NCI-H748 treated with DMSO at 0.1 percent for 48 hours (cell line): ENCODE data around the gene NT5DC3.

ENCODE experiments used
- DNase-seq: peaks from one replicate; lab custom pipeline; 2025; lab: John Stamatoyannopoulos, UW

The NT5DC3 gene

DNA sequence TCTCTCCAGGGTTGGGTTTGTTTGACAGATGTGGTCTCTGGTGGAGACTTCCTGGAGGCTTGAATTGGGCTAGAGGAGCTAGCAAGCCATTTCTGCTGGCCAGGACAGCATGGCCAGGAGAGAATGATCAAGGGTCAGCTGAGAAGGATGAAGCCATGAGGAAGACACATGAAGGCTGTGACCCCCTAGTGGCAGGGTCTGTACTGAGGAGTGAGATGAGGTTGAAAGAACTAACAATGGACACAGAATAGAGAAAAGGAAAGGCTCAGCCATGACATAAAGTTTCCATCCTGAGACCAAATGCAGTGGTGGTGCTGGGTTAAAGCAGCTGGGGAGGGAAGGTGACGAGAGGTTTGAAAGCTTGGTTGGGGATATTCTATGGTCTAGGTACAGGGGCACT lies 89.9 kb downstream of the NT5DC3 start:
- no peak for DNase-seq

DNA sequence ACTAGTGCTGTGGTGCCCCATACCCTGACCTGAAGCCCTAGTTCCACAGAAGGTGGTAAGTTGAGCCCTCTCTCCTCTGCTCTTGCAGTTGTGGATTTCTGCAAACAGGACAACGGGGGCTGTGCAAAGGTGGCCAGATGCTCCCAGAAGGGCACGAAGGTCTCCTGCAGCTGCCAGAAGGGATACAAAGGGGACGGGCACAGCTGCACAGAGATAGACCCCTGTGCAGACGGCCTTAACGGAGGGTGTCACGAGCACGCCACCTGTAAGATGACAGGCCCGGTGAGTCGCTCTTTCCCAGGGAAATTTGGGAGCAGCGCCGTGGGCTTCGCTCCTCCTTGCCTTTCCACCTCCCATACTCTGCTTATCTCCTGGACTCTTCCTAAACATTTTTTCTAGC lies 92.2 kb downstream of the NT5DC3 start:
- DNase-seq = no peak

DNA sequence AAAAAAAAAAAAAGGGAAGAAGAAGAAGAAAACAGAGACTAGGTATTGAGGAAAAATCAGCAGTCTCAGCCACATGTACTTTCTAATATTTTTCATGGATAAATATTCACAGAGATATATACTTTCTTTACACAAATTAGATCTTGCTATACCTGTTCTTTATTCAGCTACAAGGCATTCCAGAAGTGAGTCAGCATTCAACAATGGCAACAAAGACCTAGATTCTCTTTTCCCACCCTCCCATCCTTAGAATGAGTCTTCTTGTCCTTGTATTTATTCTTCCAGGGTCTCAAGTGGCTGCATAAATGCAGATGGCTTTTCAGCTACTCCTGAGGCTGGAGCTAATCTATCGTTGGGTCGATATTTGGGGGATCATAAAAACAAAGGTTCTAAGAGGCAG lies 93.0 kb downstream of the NT5DC3 start:
- no peak for DNase-seq

DNA sequence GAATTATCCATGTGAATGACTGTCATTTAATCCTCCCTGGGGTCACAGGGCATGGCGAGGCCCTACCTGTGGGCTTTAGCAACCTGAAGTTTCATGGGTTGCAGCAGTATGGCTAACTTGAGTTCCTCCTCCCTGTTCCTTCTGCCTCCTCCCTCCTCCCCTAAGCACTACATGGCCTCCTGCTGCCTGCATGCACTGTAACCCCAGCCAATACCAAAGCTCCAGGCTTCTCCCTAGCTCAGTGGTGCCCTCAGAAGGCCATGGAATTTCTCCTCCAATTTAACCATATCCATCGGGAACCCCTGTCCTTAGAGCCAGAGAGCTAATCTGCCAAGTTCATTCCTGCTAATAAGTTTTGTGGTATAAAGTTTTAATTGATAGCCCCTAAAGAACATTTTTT lies 95.1 kb downstream of the NT5DC3 start:
- DNase-seq = no peak

DNA sequence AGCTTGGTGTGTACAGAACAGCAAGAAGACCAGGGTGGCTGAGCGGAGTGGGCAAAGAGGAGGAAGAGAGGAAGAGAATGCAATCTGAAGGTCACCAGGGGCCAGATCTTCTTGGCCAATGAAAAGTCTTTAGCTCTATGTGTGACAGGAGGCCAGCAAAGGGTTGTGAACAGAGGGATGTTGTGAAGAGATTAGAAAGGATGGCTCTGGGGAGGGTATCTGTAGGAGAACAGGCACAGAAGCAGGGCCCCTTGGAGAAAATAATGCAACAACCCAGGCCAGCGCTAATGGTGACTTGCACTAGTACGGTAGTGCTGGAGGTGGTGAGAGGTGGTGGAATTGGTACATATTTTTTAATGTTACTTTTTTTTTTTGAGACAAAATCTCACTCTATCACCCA lies 97.2 kb downstream of the NT5DC3 start:
- DNase-seq = no peak

DNA sequence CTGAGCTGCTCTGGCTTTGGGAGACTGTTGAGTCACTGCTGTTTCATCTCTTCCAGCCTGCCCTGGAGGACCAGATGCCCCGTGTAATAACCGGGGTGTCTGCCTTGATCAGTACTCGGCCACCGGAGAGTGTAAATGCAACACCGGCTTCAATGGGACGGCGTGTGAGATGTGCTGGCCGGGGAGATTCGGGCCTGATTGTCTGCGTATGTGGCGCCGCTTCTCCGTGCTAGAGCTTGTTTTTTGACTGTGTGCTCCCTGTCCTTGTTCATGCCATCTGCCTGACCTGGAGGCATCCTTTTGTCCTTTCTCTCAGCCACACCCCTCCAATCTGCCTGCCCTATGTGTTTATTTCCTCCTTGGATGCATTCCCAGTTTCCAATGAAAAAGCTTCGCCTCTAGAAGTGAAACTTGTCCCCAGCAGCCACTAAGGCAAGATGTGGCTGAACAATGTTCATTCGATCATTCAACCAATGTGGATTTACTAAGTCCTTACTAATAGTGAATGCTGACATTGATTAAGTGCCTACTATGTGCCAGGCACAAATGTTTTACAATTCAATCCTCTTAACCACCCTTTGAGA lies 98.6 kb downstream of the NT5DC3 start:
- DNase-seq = peak; percentile 93

DNA sequence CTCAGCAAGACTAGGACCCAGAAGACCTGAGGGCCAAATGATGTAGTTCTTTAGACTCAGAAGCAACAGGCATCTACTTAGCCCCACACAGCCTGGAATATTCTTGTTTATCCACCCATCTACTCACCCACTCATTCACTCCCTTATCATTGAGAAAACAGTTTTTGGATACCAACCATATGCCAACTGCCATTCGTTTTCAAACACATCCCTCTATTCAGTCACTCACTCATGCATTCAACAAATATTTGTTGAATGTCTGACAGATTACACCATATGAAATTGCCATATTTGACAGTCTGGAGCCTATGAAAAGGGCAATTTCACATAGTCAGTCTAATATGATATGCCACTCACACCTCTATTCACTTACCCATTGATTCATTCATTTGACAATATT lies 103.2 kb downstream of the NT5DC3 start:
- no peak for DNase-seq

DNA sequence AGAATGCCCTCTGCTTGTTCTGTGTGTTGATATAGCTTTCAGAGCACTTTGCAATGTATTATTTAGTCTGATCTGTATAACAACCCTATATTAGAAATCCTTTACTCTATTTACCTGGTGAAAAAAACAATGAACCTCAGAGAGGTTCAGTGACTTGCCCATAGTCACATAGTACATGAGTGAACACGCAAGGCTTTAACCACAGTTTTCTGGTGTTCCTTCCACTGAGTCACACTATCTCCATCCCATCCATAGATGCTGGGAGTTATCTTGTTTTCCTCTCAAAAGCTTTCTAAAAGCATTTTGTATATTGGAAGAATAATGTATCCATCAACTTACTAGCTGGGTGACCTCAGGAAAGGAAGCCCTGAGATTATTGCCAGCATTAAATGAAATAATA lies 104.5 kb downstream of the NT5DC3 start:
- no peak for DNase-seq

DNA sequence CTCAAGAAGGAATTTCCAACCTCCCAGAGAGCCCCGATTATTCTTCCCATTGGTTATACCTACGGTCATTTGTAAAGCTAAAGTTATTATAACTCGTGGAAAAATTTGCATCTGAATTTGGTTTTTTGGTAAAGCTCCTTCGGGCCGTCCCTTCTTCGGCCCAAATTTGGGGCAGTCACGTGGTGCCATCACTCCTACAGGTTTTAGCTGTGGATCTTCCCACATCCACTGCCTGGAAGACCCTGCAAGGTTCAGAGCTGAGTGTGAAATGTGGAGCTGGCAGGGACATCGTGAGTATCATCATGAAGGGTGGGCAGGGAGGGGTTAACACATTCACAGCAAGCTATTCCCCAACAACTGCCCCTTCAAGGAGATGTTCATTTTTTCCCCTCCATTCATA lies 105.7 kb downstream of the NT5DC3 start:
- no peak for DNase-seq

DNA sequence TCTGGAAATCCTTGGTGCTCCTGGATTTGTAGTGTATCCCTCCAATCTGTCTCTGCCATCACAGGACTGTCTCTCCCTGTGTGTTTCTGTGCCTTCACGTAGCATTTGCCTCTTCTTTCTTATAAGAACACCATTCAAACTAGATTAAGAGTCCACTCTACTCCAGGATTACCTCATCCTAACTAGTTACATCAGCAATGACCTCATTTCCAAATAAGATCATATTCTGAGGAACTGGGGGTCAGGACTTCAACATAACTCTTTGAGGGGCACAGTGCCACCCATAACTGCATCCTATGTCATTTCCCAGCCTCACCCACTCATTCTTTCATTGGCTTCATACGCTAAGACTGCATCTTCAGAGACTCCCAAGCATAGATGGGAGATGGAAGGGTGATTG lies 106.2 kb downstream of the NT5DC3 start:
- DNase-seq = no peak

DNA sequence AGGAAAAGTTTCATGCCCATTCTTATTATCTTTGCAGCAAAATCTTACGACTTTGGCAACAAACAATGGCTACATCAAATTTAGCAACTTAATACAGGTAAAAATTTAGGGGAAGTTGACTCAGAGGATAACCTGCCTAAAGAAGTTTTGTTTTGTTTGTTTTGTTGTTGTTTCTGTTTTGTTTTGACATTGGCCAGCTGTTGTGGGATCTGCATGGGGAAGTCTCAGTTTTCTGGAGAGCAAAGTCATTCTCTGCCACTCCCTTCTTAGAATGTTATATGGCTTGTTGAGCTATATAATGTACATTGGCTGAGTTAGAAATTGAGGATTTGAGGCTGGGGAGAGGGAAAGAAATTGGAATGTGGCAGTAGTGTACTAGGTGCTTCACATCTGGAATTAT lies 109.5 kb downstream of the NT5DC3 start:
- DNase-seq = no peak

DNA sequence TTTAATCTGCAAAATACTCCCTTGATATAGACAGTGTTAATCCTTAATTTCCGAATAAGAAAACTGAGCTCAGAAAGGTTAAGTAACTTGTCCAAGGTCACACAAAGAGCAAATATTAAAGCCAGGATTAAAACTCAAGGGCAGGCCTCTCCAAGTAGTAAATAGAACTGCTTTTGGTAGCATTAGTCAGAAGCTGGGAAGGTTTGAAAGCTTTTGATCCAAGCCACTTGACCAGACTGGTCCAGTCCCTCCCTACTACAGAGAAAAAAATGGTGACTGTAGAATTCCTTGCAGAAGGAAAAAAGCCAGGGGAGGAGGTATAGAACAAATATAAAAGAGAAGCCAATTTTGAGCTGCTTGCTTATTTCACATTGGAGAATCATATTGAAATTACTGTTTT lies 111.5 kb downstream of the NT5DC3 start:
- no peak for DNase-seq

DNA sequence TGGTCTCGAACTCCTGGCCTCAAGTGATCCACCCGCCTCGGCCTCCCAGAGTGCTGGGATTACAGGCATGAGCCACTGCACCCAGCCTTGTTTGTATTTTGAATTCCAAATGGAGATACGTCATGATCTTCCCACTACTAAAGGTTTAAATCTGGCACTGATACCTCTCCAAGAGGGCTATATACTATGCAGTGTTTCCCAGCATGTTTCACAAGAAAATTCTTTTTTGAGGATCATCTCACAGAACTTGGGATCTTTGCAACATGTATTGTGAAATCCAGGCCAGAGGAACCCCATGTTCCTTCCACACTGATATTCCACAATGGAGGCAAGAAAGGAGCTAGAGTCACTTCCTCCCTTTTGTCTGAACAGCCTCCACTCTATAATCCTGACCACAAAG lies 112.7 kb downstream of the NT5DC3 start:
- DNase-seq = no peak

DNA sequence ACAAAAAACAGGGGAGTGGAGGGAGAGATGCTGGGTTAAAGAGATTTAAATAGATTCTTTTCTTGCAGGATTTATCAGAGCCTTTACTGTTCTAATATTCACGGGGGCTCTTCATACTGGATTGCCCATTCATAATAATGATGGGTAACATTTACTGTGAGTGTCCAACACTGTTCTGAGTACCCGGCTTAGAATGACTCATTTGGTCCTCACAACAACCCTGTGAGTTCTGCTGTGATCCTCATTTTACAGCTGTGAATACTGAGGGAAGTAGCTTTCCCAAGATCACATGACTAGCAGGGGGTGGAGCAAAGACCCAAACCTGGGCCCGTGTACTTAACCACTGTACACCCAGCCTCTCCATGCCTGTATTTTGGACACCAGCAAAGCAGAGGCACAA lies 113.4 kb downstream of the NT5DC3 start:
- DNase-seq = no peak

DNA sequence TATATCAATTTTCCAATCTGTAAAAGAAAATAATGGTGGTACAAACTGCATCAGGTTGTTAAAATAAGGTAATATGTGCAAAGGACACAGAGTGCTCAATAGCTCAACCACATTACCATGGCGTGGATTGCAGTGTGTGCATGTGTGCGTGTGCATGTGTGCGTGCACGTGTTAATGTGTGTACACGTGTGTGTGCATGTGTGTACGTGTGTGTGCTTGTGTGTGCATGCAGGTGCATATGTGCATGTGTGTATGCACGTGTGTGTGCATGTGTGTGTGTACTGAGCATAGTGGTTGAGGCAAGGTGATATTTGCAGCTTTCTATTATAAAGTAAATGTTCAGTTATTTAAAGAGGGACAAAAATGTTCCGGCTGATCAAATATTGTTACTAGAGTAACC lies 115.6 kb downstream of the NT5DC3 start:
- DNase-seq = no peak
